Measurements from ENCODE around the gene EXD2.

The EXD2 gene, protein sequence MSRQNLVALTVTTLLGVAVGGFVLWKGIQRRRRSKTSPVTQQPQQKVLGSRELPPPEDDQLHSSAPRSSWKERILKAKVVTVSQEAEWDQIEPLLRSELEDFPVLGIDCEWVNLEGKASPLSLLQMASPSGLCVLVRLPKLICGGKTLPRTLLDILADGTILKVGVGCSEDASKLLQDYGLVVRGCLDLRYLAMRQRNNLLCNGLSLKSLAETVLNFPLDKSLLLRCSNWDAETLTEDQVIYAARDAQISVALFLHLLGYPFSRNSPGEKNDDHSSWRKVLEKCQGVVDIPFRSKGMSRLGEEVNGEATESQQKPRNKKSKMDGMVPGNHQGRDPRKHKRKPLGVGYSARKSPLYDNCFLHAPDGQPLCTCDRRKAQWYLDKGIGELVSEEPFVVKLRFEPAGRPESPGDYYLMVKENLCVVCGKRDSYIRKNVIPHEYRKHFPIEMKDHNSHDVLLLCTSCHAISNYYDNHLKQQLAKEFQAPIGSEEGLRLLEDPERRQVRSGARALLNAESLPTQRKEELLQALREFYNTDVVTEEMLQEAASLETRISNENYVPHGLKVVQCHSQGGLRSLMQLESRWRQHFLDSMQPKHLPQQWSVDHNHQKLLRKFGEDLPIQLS

DNA sequence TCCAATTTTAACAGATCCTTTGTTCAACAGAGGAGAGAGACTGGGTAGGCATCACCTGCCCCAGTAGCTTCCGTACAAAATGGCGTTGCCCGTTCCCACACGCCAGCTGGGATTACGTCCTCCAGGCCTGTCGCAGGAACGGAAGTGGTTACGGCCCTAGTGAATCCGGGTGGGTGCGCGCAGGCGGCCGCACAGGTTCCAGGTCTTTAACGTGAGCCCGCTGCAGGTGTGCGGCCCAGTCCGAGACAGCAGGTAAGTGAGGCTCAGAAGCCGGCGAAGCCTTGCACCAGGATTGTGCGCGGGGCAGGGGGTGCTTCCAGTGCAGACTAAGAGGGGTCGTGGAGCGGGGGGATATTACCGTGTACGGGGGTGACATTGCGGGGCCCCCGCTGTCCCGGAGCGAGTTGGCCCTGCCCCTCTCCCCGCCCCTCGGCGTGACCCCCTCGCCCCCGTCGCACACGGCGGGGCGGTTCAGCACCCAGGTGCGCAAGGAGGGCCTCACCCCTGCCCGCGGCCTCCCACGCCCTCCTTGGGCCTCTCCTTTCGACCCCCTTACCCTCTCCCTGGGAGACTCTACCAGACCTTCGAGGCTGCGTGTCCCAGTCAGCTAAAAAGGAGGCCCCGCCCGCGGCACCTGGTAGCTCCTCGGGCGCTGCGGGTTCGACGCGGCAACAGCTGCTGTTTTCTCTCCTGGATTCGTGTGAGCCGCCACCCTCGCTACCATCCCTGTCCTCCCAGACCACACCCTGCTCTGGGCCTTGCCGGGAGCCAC, at the start of gene EXD2:
EXD2 (plus strand) TSS at position 159 of the 772 bp plus-strand sequence. CDS start 17,973 bp downstream, outside the sequence.
- peak; percentile 92 for DNase-seq (ENCODE audit: low read depth)
- TF ChIP-seq, protein P1, sequence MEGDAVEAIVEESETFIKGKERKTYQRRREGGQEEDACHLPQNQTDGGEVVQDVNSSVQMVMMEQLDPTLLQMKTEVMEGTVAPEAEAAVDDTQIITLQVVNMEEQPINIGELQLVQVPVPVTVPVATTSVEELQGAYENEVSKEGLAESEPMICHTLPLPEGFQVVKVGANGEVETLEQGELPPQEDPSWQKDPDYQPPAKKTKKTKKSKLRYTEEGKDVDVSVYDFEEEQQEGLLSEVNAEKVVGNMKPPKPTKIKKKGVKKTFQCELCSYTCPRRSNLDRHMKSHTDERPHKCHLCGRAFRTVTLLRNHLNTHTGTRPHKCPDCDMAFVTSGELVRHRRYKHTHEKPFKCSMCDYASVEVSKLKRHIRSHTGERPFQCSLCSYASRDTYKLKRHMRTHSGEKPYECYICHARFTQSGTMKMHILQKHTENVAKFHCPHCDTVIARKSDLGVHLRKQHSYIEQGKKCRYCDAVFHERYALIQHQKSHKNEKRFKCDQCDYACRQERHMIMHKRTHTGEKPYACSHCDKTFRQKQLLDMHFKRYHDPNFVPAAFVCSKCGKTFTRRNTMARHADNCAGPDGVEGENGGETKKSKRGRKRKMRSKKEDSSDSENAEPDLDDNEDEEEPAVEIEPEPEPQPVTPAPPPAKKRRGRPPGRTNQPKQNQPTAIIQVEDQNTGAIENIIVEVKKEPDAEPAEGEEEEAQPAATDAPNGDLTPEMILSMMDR (IDR thresholded peaks at IDR 0.05; ENCODE audit: control insufficient read depth, extremely low read depth, insufficient read depth), result no peak
- peak within 1 kb of the TSS; percentile 72 for H3K4me3 ChIP-seq (ENCODE audit: low read depth, low read length)

DNA sequence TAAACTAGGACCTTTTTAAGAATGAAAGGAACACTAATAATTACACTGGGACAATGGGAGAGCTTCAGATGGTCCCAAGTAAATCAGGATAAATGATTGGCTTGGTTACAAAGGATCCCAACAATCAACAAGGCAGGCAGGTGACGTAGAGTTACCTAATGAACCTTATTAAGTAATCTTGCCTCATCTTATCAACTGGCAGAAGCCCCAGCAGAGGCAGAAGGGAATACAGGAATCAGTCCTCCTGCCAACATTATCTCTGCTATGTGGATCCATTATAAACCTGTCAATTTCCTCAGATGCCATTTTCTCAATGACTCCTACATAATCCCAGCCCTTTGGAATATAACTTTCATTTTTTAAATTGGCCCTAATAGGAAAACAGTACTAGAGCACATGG, 49.7 kb upstream of the EXD2 start:
- no peak overlapping the region for H3K4me3 ChIP-seq (ENCODE audit: low read depth, low read length)
- no peak for DNase-seq (ENCODE audit: low read depth)
- TF ChIP-seq, protein P1 (IDR thresholded peaks at IDR 0.05; ENCODE audit: control insufficient read depth, extremely low read depth, insufficient read depth), result no peak

DNA sequence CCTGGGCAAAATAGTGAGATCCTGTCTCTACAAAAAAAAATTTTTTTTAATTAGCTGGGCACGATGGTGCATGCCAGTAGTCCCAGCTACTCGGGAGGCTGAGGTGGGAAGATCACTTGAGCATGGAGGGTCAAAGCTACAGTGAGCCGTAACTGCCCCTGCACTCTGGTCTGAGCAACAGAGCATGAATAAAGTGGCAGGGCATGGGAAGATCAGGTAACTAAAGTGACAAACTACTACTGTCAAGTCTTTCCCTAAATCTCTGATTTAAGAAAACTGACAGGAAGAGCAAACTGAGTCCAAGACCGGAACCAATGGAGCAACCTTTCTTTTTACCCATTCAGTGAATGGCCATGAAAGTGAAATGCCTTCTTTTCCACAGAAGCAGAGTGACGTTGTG, 49.2 kb upstream of the EXD2 start:
- DNase-seq (ENCODE audit: low read depth), result no peak
- TF ChIP-seq, protein P1 (IDR thresholded peaks at IDR 0.05; ENCODE audit: control insufficient read depth, extremely low read depth, insufficient read depth), result no peak
- H3K4me3 ChIP-seq (ENCODE audit: low read depth, low read length), result no peak overlapping the region

DNA sequence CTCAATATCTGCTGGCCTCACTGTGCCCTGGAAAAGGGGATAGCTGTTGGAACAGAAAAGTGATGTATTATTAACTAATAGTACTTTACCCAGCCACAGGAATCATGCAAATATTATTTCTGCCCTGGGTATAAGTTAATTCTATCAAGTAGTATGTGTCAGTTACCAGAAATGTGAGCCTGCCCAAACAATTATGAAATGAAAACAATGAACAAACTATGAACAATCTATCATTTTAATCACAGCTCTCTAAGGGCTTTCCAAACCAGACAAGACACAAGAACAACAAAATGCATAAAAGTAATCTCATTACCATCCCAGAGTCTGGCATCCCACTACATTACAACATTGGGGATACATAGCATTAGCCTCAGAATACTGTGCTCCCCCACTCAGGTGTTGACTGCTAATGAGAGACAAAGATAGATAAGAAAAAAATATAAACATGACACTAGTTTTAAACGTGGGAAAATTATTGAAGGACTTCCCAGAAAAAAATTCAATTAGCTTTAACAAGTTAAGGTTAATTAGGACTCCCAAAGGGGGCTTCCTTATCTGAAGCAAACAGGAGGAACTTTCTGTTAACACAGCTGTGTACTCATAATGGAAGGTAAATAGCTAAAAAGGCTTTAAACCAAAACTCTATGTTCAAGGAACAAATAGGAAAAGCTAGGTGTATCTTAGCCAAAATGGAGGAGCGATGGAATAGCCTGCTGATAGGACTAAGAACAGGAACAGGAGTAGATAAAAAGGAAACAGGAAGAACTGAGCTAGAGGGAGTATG, 41.6 kb upstream of the EXD2 start:
- DNase-seq (ENCODE audit: low read depth), result no peak
- TF ChIP-seq, protein P1 (IDR thresholded peaks at IDR 0.05; ENCODE audit: control insufficient read depth, extremely low read depth, insufficient read depth), result no peak
- no peak overlapping the region for H3K4me3 ChIP-seq (ENCODE audit: low read depth, low read length)

DNA sequence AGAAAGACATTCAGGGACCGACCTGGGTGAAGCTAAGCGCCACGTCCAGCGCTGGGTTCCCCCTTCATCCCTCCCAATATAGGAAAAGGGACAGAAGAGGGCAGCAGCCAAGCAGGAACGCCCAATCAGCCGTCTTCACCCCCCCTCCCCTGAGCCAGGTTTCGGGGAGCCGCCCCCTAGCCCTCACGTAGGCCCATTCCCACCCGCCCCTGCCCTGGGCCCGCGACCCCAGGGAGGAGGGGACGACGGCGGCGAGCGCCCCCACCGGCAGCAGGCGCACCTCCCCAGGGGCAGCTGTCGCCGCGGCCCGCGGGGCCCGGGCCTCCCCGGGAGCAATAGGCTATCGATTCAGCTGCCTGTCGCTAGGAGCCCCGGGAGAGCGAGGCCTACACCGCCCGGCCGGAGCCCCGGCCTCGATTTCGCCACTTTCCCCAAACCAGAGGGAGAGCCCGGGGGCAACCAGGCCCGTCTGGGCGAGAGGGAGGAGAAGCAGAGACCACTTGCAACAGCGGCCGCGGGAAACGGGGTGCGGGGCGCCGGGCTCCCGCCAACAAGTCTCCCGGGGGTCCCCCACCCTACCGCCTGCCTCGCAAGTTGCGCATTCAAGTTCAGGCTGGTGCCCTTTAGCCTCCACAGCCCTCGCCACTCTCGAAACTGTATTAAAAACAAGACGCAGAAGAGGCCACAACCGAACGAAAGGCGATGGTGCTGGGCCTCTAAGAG, 39.7 kb upstream of the EXD2 start:
- TF ChIP-seq, protein P1 (IDR thresholded peaks at IDR 0.05; ENCODE audit: control insufficient read depth, extremely low read depth, insufficient read depth), result peak; percentile 29
- peak overlapping the region; percentile 87 for H3K4me3 ChIP-seq (ENCODE audit: low read depth, low read length)
- no peak for DNase-seq (ENCODE audit: low read depth)

Data from LNCaP clone FGC (cell line).